NCI-H1105 (cell line): Measurements from ENCODE around the gene TSPAN9.

ENCODE experiments used
- DNase-seq: peaks from one replicate; lab custom pipeline; 2025; lab: John Stamatoyannopoulos, UW

TSPAN9 gene

DNA sequence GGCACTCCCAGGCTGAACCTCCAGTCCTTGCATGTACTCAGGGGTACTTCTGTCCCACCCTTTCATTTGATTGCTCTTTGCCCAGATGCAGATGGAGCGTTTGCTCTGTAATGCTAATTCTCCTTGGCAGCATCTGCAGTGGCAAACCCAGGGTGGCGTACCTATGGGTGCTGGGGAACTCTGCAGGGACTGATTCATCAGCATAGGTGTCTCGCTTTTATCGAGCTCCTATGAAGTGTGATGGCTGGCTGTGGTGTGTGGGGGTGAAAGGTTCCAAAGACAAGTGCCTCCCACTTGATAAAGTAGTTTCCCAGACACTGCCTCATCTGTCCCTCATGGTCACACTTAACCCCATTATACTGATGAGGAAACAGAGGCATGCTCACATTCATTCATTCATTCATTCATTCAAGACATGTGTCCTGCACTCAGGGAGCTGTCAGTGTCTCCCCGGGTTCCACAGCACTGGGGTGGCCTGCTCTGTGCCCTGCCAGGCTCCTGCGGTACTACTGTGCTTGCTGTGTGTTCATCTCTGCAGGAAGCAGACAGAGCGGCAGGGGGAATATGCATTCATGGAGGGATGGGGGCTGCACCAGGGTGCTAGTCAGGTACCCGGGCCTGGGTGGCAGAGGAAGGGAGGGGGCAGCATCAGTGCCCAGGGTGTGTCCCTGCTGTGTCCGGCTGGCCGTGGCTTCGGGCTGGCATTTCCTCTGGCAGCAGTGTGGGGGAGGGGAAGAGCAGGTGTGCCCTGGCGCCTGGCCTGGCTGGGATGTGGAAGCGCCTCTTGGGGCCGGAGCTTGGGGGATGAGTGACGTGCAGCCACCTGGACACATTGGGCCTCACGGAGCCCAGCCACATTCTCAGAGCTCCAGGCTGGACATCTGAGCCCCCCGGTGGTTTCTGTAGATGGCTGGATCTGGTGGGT, 110.9 kb downstream of the TSPAN9 start:
- DNase-seq = no peak

DNA sequence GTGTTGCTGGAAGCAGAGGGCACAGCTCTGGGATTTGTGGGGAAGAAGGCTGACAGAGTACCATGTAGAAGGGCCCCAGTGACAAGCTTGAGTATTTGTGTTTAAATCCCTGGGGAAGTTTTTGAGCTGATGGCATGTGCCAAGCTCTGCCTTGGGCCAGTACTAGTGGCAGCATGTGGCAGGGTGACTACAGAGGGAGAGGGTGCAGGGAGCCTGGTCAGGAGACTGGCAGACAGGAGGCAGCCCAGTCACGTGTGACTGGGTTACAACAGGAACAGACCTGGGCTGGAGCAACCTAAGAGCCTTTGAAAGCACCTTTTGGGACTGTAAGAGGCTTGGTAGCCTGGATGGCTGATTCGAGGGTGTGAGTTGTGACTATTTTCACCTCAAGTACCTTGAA, 112.1 kb downstream of the TSPAN9 start:
- no peak for DNase-seq

GRCh38 chr12:3190101-3190500, 112.9 kb downstream of the TSPAN9 start:
- DNase-seq = no peak

GRCh38 chr12:3191450-3191849, 114.3 kb downstream of the TSPAN9 start:
- DNase-seq = no peak

DNA sequence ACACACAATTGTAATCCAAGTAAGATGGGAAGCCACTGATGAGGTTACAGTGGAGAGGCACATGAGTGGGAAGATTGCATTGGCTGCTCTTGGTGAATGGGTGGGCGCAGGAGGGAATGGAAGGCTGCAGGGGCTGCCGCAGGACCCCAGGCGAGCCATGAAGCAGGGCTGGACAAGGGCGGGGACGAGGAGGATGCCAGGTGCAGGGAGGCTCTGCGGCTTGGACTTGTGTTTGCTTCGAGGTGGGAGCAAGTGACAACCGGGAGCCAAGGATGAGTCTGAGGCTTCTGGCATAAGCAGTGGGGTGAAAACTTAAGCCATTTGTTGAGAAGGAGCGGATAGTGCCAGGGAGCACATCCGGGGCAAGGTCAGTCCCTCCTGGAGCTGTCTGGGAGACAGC, 115.0 kb downstream of the TSPAN9 start:
- no peak for DNase-seq

DNA sequence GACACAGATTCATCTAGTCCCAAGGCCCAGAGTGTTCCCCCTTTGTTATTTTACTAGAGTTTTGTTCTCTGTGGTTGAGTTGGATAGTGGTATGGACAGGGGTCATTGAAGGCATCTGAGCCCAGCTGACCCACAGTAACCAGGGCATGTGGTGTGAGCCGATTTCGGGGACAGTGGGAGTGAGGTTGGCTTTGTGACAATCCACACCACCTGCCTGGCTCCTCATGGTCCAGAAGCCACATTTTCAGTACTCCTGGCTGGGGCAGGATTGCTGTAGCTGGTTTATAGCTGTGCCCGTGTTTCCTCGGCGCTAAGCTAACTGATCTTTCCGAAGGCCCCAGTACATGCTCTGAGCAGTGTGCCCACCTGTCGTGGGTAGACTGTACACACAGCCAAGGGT, 116.0 kb downstream of the TSPAN9 start:
- no peak for DNase-seq

DNA sequence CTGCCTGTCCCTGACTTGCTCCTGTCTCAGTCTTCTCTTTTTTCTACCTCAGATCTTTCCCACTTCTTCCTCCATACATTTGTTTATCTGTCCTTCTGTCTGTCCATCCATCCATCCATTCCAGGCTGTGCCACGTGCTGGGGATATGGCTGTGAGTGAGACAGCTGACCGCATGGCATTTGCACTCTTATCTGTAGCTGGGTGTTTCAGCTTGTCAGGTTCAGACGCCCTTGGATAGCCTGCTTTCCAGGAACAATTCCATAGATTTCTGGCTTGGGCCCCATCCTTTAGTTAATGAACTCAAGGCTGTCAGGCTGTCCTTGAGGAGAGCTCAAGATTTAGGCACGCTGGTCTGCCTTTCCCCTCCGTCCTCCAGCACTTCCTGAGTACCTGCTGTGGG, 116.6 kb downstream of the TSPAN9 start:
- no peak for DNase-seq

DNA sequence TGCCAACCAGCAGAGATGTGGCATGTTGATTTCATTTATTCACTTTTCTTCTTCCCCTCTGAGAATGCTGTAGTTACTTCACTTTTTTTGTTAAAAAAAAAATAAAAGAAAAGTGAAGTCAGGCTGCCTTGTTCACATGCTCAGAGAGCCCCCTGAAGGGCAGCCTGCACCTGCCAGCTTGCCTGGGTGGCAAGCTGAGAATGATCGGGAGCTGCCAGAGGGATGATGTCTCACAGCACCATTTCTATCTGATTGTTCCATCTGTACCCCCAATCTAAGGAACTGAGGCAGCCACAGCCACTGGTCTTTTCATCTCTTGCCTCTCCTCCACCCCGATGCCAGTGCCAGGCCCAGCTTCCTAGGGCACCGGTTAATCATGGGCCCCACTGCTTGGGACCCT, 118.2 kb downstream of the TSPAN9 start:
- no peak for DNase-seq

GRCh38 chr12:3195859-3196483, 118.8 kb downstream of the TSPAN9 start:
- no peak for DNase-seq

DNA sequence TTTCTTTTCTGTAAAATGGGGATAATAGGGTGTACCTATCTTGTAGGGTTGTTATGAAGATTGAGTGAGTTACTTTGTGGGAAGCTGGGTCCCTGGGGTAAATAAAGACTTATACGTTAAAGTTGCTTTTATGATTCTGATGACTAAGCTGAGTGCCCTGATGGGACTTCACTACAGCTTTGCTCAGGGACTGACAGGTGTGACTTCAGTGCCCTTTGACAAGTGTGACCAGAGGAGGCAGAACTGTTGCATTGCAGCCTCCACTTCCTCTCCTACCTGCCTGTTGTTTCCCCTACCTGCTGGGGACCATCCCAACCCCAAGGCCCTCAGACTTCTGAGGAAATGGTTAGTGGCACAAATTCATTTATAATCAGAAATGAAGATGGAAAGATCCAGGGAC, 119.3 kb downstream of the TSPAN9 start:
- no peak for DNase-seq

- no peak for DNase-seq
Observed at GRCh38 chr12:3197131-3197818, 120.1 kb downstream of the TSPAN9 start.

GRCh38 chr12:3199551-3200031, 122.4 kb downstream of the TSPAN9 start:
- peak; percentile 51 for DNase-seq

DNA sequence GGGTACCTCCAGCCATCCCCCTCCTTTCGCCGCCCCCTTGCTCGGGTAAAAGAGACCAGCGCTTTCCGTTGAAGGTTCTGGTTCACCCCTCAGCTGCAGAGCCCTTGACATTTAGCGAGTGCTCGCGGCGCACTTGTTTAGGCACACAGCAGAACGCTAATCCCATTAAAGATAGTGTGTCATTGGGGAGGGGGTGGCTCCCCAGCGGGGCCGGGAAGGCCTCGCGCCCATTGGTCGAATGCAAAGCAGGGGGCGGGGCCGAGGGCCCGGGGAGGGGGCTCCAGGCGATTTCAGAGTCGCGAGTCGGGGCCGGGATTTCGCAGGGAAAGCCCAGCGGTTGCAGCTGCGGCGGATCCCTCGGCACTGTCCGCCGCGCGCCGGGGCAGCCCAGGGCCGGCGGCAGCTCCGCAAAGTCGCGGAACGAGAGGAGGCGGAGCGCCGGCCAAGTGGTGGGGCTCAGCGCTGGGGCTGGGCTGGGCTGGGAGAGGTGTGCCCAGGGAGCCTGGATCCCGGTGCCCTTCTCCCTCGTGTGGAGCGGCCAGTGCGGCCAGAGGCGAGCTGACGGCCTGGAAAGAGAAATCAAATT, 122.9 kb downstream of the TSPAN9 start:
- DNase-seq = peak; percentile 43

DNA sequence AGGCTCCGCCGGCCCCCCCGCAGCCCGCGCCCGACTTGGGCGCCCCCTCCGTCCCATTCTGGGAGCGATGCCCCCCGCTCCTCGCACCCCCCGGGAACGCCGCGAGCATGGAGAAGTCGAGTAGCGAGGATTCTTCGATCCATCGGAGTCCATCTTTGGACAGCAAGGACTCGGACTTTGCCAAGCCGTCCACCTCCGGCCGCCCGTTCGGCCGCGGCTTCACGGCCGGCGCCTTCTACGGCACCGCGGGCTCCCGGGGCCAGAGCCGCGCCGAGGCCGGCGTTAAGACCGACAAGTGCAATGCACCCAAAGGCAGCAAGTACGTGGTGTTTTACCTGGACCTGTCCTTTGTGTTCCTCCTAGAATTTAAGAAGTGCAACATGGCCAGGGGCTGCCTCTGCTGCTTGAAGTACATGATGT, 123.6 kb downstream of the TSPAN9 start:
- no peak for DNase-seq

- no peak for DNase-seq
Observed at GRCh38 chr12:3201339-3202051, 124.3 kb downstream of the TSPAN9 start.

DNA sequence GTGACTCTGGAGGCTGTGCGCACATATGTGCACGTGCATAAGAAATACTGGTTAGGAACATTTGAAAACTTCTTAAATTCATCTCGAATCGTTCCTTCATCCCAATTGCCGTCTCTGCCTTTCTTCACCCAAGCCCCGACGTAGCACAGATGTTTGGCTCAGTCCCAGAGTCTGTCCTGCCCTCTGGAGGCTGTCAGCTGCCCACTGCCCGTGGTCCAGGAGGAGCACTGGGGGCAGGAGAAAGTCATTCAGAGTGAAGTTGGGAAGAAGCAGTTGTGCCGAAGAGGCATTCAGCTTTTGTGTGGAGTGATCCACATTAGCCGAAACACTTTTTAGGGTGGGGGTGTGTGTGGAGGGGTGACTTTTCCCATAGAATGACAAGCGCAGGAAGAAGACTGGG, 124.9 kb downstream of the TSPAN9 start:
- DNase-seq = no peak

GRCh38 chr12:3202734-3203446, 125.7 kb downstream of the TSPAN9 start:
- DNase-seq = no peak

DNA sequence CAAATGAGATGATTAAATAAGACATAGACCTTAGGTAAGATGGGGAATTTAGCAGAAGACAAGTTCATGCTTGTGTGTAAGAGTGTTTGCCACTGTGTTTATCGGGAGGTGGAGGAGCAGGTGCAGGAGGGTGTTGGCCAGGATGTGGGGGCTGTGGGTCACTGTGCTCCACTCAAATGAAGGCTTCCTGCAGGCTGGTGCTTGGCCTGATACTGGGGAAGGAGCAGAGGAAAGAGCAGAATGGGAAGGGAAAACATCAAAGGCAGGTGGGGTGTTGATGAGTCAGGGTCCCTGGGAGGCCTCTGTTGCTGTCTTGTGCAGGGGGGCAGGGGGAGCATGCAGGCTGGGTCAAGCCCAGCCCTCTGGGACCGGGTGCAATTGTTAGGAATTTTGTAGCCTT, 126.5 kb downstream of the TSPAN9 start:
- no peak for DNase-seq

DNA sequence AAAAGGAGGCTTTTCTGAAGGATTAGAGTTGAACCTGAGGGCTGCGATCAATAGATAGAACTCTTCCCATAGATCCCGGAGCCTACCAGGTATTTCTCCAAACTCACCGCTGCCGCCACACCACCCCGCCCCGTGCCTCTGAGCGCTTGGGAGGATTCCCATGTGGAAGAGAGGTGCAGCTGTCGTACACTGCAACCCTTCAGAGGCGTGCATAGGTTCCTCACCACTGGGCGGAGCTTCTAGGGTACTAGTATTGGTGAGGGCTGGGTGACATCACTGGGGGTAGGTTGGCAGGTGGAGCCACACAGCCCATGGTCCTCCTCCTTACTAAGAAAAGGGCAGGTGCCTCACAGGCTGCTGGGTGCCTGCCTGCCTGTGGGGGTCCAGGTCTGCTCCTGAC, 127.0 kb downstream of the TSPAN9 start:
- DNase-seq = peak; percentile 77

GRCh38 chr12:3204730-3205531, 127.8 kb downstream of the TSPAN9 start:
- peak; percentile 48 for DNase-seq
